A549 (cell line): ENCODE data around the gene RGPD6.
"Not testable (repeated sequence)": the region's sequence is repeated elsewhere in the genome, so short reads cannot be mapped to it uniquely, and the experiment has no call there.

Experiments used
- RFX5 ChIP-seq: fragments of 450-650 bp; IDR thresholded peaks from 2 replicates; pipeline ENCODE4 v1.7.1; 2014; ENCODE audit warnings: antibody characterized with exemption, mild to moderate bottlenecking, moderate library complexity
- TF ChIP-seq, protein P1 (sequence below): fragments of >200 bp; sonication (Bioruptor Twin); formaldehyde crosslinking; IDR thresholded peaks from 3 replicates; pipeline ENCODE4 v1.5.1; 2016

DNA sequence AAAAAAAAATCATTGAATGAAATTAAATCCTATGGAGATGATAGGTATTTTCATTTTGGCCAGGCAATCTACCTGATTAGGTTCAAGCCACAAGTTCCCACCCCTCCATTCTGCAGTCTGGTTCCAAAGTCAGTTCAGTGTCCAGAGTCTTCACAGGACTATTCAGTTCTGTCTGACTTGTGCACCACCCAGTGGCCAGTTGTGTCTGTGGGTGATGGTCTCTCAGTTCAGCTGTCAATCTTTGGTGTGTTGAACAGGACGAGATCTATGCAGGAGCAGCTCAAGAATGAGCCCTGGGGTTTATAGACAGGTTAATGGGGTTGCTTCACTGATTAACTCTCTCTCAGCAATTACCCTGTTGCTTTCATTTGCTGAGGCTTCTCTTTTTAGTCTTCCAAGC, 1.4 kb upstream of the RGPD6 start:
- not testable (repeated sequence) for TF ChIP-seq RFX5
- TF ChIP-seq, protein P1, sequence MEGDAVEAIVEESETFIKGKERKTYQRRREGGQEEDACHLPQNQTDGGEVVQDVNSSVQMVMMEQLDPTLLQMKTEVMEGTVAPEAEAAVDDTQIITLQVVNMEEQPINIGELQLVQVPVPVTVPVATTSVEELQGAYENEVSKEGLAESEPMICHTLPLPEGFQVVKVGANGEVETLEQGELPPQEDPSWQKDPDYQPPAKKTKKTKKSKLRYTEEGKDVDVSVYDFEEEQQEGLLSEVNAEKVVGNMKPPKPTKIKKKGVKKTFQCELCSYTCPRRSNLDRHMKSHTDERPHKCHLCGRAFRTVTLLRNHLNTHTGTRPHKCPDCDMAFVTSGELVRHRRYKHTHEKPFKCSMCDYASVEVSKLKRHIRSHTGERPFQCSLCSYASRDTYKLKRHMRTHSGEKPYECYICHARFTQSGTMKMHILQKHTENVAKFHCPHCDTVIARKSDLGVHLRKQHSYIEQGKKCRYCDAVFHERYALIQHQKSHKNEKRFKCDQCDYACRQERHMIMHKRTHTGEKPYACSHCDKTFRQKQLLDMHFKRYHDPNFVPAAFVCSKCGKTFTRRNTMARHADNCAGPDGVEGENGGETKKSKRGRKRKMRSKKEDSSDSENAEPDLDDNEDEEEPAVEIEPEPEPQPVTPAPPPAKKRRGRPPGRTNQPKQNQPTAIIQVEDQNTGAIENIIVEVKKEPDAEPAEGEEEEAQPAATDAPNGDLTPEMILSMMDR = not testable (repeated sequence)
